GM23338 (cell line): ENCODE data around the gene PTGIS. TPM values are rescaled to one million over a fixed set of nuclear protein-coding genes. Genes with fewer than 3 reads are reported as not detected.

Experiments
- ATAC-seq: fragments of 200-7000 bp; cut with Tn5 transposase; 3 replicates; pipeline ENCODE4 v1.9.1; 2020
- DNase-seq: peaks from one replicate; pipeline ENCODE4 v3.0.0-alpha.2; 2015; ENCODE audit warnings: low spot score
- H2AFZ ChIP-seq: fragments of 200-600 bp; sonication (generic); 2 replicates; pipeline ENCODE4 v1.8.0; 2016; ENCODE audit warnings: antibody characterized with exemption, mild to moderate bottlenecking, moderate library complexity
- H3F3A ChIP-seq: fragments of 200-600 bp; sonication (generic); replicated peaks from 2 replicates; pipeline ENCODE4 v1.8.0; 2017; ENCODE audit warnings: antibody characterized with exemption, mixed run types, low read depth
- H3K27ac ChIP-seq: fragments of 200-600 bp; sonication (generic); 2 replicates; pipeline ENCODE4 v1.6.1; 2016; ENCODE audit warnings: low read depth
- H3K27me3 ChIP-seq: fragments of 200-600 bp; sonication (generic); 2 replicates; pipeline ENCODE4 v1.8.0; 2016; ENCODE audit warnings: mild to moderate bottlenecking, mixed run types, moderate library complexity; ENCODE audit not compliant: insufficient read depth
- H3K36me3 ChIP-seq: fragments of 200-600 bp; sonication (generic); 2 replicates; pipeline ENCODE4 v1.8.0; 2016; ENCODE audit warnings: mild to moderate bottlenecking; ENCODE audit not compliant: insufficient read depth
- H3K4me1 ChIP-seq: fragments of 200-600 bp; sonication (generic); 2 replicates; pipeline ENCODE4 v1.8.0; 2016; ENCODE audit warnings: mild to moderate bottlenecking, moderate library complexity; ENCODE audit not compliant: insufficient read depth
- H3K4me2 ChIP-seq: fragments of 200-600 bp; sonication (generic); 2 replicates; pipeline ENCODE4 v1.7.1; 2017; ENCODE audit warnings: mixed run types
- H3K4me3 ChIP-seq: fragments of 200-600 bp; sonication (generic); 2 replicates; pipeline ENCODE4 v1.6.1; 2016; ENCODE audit warnings: mixed run types
- H3K79me2 ChIP-seq: fragments of 200-600 bp; sonication (generic); replicated peaks from 2 replicates; pipeline ENCODE4 v1.8.0; 2017; ENCODE audit warnings: mild to moderate bottlenecking; ENCODE audit not compliant: insufficient read depth
- H3K9me2 ChIP-seq: fragments of 200-600 bp; sonication (generic); 2 replicates; pipeline ENCODE4 v1.8.0; 2017; ENCODE audit not compliant: insufficient read depth
- H4K20me1 ChIP-seq: fragments of 200-600 bp; sonication (generic); replicated peaks from 2 replicates; pipeline ENCODE4 v1.8.0; 2017; ENCODE audit warnings: mild to moderate bottlenecking; ENCODE audit not compliant: insufficient read depth
- H3K27ac Mint-ChIP-seq: 2 replicates; pipeline ENCODE4 v1.8.0; 2020; ENCODE audit warnings: inconsistent platforms, mild to moderate bottlenecking, moderate library complexity, mixed read lengths
- H3K27me3 Mint-ChIP-seq: 3 replicates; pipeline ENCODE4 v1.8.0; 2022; ENCODE audit warnings: low read depth, mild to moderate bottlenecking, moderate library complexity, mixed read lengths, inconsistent platforms; ENCODE audit not compliant: insufficient read depth, poor library complexity
- H3K36me3 Mint-ChIP-seq: 3 replicates; pipeline ENCODE4 v1.8.0; 2021; ENCODE audit warnings: low read depth, mild to moderate bottlenecking, inconsistent platforms, moderate library complexity, mixed read lengths
- H3K4me1 Mint-ChIP-seq: 3 replicates; pipeline ENCODE4 v1.8.0; 2020; ENCODE audit warnings: mild to moderate bottlenecking, inconsistent platforms, mixed read lengths
- H3K4me3 Mint-ChIP-seq: 3 replicates; pipeline ENCODE4 v1.8.0; 2021; ENCODE audit warnings: moderate library complexity, mild to moderate bottlenecking, inconsistent platforms, mixed read lengths
- H3K9me3 Mint-ChIP-seq: 3 replicates; pipeline ENCODE4 v1.8.0; 2020; ENCODE audit warnings: moderate library complexity, mild to moderate bottlenecking, inconsistent platforms, mixed read lengths
- CREB1 ChIP-seq: fragments of 250-450 bp; sonication (Bioruptor Pico); IDR thresholded peaks from 2 replicates; pipeline ENCODE4 v1.5.0; 2020; ENCODE audit warnings: low read depth, mild to moderate bottlenecking, moderate library complexity
- ETS1 ChIP-seq: IDR thresholded peaks from 2 replicates; pipeline ENCODE4 v1.6.1; 2016; ENCODE audit warnings: antibody characterized with exemption
- EZH2 ChIP-seq: fragments of 200-600 bp; sonication (generic); IDR thresholded peaks from one replicate; pipeline ENCODE4 v1.8.0; 2017; ENCODE audit warnings: antibody characterized with exemption, mild to moderate bottlenecking, low read depth; ENCODE audit not compliant: unreplicated experiment
- JUNB ChIP-seq: IDR thresholded peaks from one replicate; pipeline ENCODE4 v1.6.1; 2016; ENCODE audit warnings: antibody characterized with exemption; ENCODE audit not compliant: unreplicated experiment
- POLR2AphosphoS5 ChIP-seq: IDR thresholded peaks from 2 replicates; pipeline ENCODE4 v1.6.1; 2016; ENCODE audit warnings: antibody characterized with exemption, low read depth
- STAT1 ChIP-seq: IDR thresholded peaks from one replicate; pipeline ENCODE4 v1.6.1; 2016; ENCODE audit warnings: antibody characterized with exemption; ENCODE audit not compliant: unreplicated experiment
- ZNF114 ChIP-seq: fragments of 250-450 bp; sonication (Bioruptor Pico); IDR thresholded peaks from 2 replicates; pipeline ENCODE4 v1.5.0; 2020; ENCODE audit warnings: mild to moderate bottlenecking, moderate library complexity
- ZNF462 ChIP-seq: fragments of 250-450 bp; sonication (Bioruptor Pico); IDR thresholded peaks from 2 replicates; pipeline ENCODE4 v1.5.0; 2020; ENCODE audit warnings: mild to moderate bottlenecking, moderate library complexity
- polyA plus RNA-seq: library from polyadenylated mRNA; unstranded; fragments of >200 nt; fragmentation: Nextera tagmentation; extraction: Ambion mirVana; gene quantifications from 2 replicates; pipeline ENCODE4 v1.2.1, GENCODE V29; 2016
- total RNA-seq: library from RNA; depleted of rRNA; stranded (reverse); fragments of >200 nt; shearing (Covaris generic); gene quantifications from 2 replicates; pipeline ENCODE4 v1.2.3, GENCODE V29; 2014
- TF ChIP-seq, protein P1 (sequence below): IDR thresholded peaks from one replicate; pipeline ENCODE4 v1.6.1; 2018; ENCODE audit warnings: antibody characterized with exemption; ENCODE audit not compliant: unreplicated experiment

The PTGIS gene
- total and polyA plus RNA-seq, 2 experiments from 2014 or later, result 6.6 to 28.7 TPM

GRCh38 chr20:49489688-49490087, 78.2 kb downstream of the PTGIS start (continued):
- TF ChIP-seq, protein P1, sequence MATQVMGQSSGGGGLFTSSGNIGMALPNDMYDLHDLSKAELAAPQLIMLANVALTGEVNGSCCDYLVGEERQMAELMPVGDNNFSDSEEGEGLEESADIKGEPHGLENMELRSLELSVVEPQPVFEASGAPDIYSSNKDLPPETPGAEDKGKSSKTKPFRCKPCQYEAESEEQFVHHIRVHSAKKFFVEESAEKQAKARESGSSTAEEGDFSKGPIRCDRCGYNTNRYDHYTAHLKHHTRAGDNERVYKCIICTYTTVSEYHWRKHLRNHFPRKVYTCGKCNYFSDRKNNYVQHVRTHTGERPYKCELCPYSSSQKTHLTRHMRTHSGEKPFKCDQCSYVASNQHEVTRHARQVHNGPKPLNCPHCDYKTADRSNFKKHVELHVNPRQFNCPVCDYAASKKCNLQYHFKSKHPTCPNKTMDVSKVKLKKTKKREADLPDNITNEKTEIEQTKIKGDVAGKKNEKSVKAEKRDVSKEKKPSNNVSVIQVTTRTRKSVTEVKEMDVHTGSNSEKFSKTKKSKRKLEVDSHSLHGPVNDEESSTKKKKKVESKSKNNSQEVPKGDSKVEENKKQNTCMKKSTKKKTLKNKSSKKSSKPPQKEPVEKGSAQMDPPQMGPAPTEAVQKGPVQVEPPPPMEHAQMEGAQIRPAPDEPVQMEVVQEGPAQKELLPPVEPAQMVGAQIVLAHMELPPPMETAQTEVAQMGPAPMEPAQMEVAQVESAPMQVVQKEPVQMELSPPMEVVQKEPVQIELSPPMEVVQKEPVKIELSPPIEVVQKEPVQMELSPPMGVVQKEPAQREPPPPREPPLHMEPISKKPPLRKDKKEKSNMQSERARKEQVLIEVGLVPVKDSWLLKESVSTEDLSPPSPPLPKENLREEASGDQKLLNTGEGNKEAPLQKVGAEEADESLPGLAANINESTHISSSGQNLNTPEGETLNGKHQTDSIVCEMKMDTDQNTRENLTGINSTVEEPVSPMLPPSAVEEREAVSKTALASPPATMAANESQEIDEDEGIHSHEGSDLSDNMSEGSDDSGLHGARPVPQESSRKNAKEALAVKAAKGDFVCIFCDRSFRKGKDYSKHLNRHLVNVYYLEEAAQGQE, result no peak
- no peak for TF ChIP-seq EZH2

DNA sequence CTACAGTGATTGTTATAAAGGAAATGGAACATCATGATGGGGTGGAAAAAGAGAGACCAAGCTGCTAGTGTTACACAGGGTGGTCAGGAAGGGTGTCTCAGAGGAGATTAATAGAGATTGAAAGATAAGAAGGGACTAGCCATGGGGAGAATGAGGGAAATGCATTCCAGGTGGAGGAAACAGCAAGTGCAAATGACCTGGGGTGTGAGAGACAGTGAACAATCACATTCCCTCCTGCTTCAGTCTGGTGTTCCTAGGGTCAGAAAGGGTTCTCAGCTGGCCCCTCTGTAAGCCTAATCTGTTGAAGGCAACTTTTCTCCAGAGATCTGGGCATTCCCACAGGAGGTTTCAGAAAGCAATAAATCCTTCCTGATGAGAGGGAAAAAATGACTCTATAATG, 81.9 kb downstream of the PTGIS start:
- Histone ChIP-seq H3K4me3 (no peak overlapping the region), H3K27me3 (peaks cover 40% of the 10 kb centered on the region), H3F3A (no peaks in the 10 kb centered on the region), H4K20me1 (no peaks in the 10 kb centered on the region; the same call in 1 of the 2 replicates), H3K9me2 (no peaks in the 10 kb centered on the region), H2AFZ (no peak overlapping the region), H3K36me3 (no peaks in the 10 kb centered on the region), H3K27ac (no peak overlapping the region), H3K4me2 (no peak overlapping the region), H3K79me2 (no peaks in the 10 kb centered on the region), H3K4me1 (no peaks in the 10 kb centered on the region)
- H3K4me1 Mint-ChIP-seq, result peaks cover 14% of the 10 kb centered on the region; the same call in 2 of the 3 replicates
- ATAC-seq (no peak), DNase-seq (no peak)
- H3K9me3 Mint-ChIP-seq, result peaks cover 9% of the 10 kb centered on the region; the same call in 2 of the 3 replicates
- H3K27ac Mint-ChIP-seq, result no peak overlapping the region
- peaks cover 23% of the 10 kb centered on the region for H3K27me3 Mint-ChIP-seq
- H3K36me3 Mint-ChIP-seq, result peaks cover 5% of the 10 kb centered on the region; the same call in 1 of the 3 replicates
- no peak overlapping the region for H3K4me3 Mint-ChIP-seq
- no peak for TF ChIP-seq EZH2
- no peak for TF ChIP-seq CREB1
- TF ChIP-seq ZNF114, result no peak
- TF ChIP-seq, protein P1, result no peak
- no peak for TF ChIP-seq ZNF462
- no peak for TF ChIP-seq STAT1
- no peak for TF ChIP-seq JUNB
- no peak for TF ChIP-seq ETS1
- TF ChIP-seq POLR2AphosphoS5, result no peak
